Stomach (tissue), 19 donors: ENCODE results near the gene USP16. TPM values are rescaled to one million over a fixed set of nuclear protein-coding genes. Genes with fewer than 3 reads are reported as not detected.

ENCODE experiments used
- DNase-seq, 2 donors: peaks; one replicate each; pipeline versions ENCODE4 v3.0.0 to v3.0.0-alpha.2; 2013 to 2019
- H3K27ac ChIP-seq, 5 donors: fragments of 200-600 bp in 4 of 5; sonication (generic) in 4 of 5; one replicate each; pipeline ENCODE4 v1.5.1; 2013 to 2019; ENCODE audit warnings: mild to moderate bottlenecking in 1 of 5, moderate library complexity in 1 of 5
- H3K27me3 ChIP-seq, 3 donors: fragments of 200-600 bp; sonication (generic); one replicate each; pipeline ENCODE4 v1.5.1; 2017 to 2019; ENCODE audit warnings: mixed run types in 1 of 3
- H3K36me3 ChIP-seq, 4 donors: fragments of 200-600 bp; sonication (generic); 1 replicate in 3 of 4; 2 replicates in 1 of 4; pipeline ENCODE4 v1.5.1; 2016 to 2019
- H3K4me1 ChIP-seq, 4 donors: fragments of 200-600 bp; sonication (generic); one replicate each; pipeline ENCODE4 v1.5.1; 2016 to 2019
- H3K4me3 ChIP-seq, 4 donors: fragments of 200-600 bp; sonication (generic) in 3 of 4; one replicate each; pipeline ENCODE4 v1.5.1; 2016 to 2019; ENCODE audit warnings: mild to moderate bottlenecking in 1 of 4
- H3K9me3 ChIP-seq, 4 donors: fragments of 200-600 bp; sonication (generic); one replicate each; pipeline ENCODE4 v1.5.1; 2016 to 2019
- EP300 ChIP-seq: sonication (generic); formaldehyde crosslinking; IDR thresholded peaks from one replicate; pipeline ENCODE4 v1.6.1; 2017; ENCODE audit warnings: antibody characterized with exemption
- POLR2A ChIP-seq, 4 donors: fragments of 450-650 bp; IDR thresholded peaks; one replicate each; pipeline ENCODE4 v1.6.1; 2016; ENCODE audit warnings: antibody characterized with exemption in 4 of 4, control low read depth in 2 of 4, mild to moderate bottlenecking in 1 of 4, moderate library complexity in 1 of 4
- POLR2AphosphoS5 ChIP-seq, 3 donors: sonication (generic); formaldehyde crosslinking; IDR thresholded peaks; one replicate each; pipeline ENCODE4 v1.6.1; 2016; ENCODE audit warnings: antibody characterized with exemption in 3 of 3
- WGBS, 5 donors: extraction: QIAGEN DNeasy Blood & Tissue Kit in 3 of 5; methylation state at CpG; one replicate each; pipeline versions ENCODE4 v1.1.5 to v1.1.7; 2013 to 2018; 5-methylcytosine and 5-hydroxymethylcytosine counted together
- intact Hi-C: fragments of 100-400 bp; cut with DNase I; formaldehyde crosslinking; loops from one replicate; pipeline ENCODE4 v1.15.1; 2023; ENCODE audit warnings: low total_unique reads
- long read RNA-seq, 10 donors: transcript quantifications; one replicate each; lab custom pipeline, GENCODE V29; 2026
- polyA plus RNA-seq, 3 donors: library from polyadenylated mRNA; stranded (reverse); fragments of 200-250 nt; gene quantifications; one replicate each; pipeline ENCODE4 v1.2.3, GENCODE V29; 2013
- total RNA-seq, 5 donors: library from RNA; depleted of rRNA; stranded (reverse); fragments of >200 nt; gene quantifications; one replicate each; pipeline versions ENCODE4 v1.1.0 to v1.2.3, GENCODE V29; 2014 to 2016
- TF ChIP-seq, protein P1 (sequence below), 7 experiments: fragments of 450-650 bp in 4 of 7; fragments of 200-600 bp in 3 of 7; sonication (generic) in 3 of 7; IDR thresholded peaks; one replicate each; pipeline ENCODE4 v1.5.1; 2016 to 2019; ENCODE audit warnings: antibody characterized with exemption in 7 of 7, control low read depth in 2 of 7, mild to moderate bottlenecking in 1 of 7
- donor health status: healthy with polysubstance abuse.
- donor health status: Bipolar disorder and iron deficiency.
- donor health status: healthy.

Gene USP16
- total RNA-seq = 10 to 100 TPM in 4 of 5 donors, 1 to 10 TPM in 1; 9.3 to 54.5 (median 37.7) TPM
- 10 to 100 TPM; 17.9 to 35.6 (median 22.7) TPM for polyA plus RNA-seq
- long read RNA-seq, donor 1, partial matches to known transcripts = 0 of 1 reads
- long read RNA-seq, donor 1, other reads (novel, unspliced or antisense) = 0 of 1 reads
- long read RNA-seq, donor 2, partial matches to known transcripts = 0 of 2 reads
- long read RNA-seq, donor 2, other reads (novel, unspliced or antisense) = 0 of 2 reads
- long read RNA-seq, donor 3, partial matches to known transcripts = 0 of 1 reads
- long read RNA-seq, donor 3, other reads (novel, unspliced or antisense) = 0 of 1 reads
- long read RNA-seq, donor 4 = 0 reads
- long read RNA-seq, donor 5, partial matches to known transcripts = 0 of 1 reads
- long read RNA-seq, donor 5, other reads (novel, unspliced or antisense) = 0 of 1 reads
- long read RNA-seq, donor 6, partial matches to known transcripts = 0 of 6 reads
- long read RNA-seq, donor 6, other reads (novel, unspliced or antisense) = 0 of 6 reads
- long read RNA-seq, donor 7, partial matches to known transcripts = 0 of 2 reads
- long read RNA-seq, donor 7, other reads (novel, unspliced or antisense) = 0 of 2 reads
- long read RNA-seq, donor 8, partial matches to known transcripts = 0 of 1 reads
- long read RNA-seq, donor 8, other reads (novel, unspliced or antisense) = 0 of 1 reads
- long read RNA-seq, donor 9, partial matches to known transcripts = 0 of 1 reads
- long read RNA-seq, donor 9, other reads (novel, unspliced or antisense) = 0 of 1 reads
- long read RNA-seq, donor 10 = 0 reads

DNA sequence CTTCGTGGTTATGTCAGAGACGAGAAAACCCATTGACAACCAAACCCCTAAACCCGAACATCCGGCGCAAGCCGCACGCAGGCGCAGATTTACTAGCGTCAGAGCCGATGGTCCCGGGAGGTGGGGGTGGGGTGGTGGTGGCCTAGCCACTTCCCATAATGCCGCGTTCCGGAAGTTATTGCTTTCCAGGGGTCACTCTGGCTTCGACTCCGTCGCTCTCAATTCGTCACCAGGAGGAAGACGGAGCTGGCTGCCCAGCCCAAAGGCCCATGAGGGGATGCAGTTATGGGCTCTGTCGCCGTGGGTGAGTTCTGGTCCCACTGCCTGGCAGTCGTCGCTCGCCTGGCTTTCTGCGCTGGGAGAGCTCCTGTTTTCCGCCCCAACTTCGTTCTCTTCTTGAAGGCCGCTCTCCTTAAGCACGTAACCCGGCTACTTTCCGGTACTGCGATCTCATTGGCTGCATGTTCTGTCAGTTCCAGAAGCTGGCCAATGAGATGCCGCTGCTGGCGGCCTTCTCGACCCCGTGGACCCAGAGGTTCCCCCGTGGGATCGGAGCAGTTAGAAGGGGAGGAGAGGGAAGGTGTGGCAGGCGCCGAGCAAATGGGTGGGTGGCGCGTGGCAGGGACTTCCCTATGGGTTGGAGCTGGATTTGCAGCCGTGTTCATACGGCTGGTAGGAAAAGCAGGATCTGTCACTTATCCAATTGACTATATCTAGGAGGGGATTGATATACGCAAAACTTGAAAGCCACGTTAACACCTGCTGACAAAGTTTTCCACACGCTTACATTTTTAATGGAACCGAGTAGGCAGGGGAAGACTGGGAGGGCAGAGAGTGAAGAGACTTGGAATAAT is at the start of gene USP16:
Gene USP16 (plus strand): TSS at position 195 of the 854 bp plus-strand sequence. CDS start 3,246 bp downstream, outside the sequence.
- no peaks in the 10 kb centered on the region for H3K27me3 ChIP-seq
- peak within 1 kb of the TSS; percentile 95 to 99 (median 97) for H3K27ac ChIP-seq
- H3K9me3 ChIP-seq = no peaks in the 10 kb centered on the region
- no peak for TF ChIP-seq POLR2A (IDR thresholded peaks at IDR 0.05)
- TF ChIP-seq, protein P1, sequence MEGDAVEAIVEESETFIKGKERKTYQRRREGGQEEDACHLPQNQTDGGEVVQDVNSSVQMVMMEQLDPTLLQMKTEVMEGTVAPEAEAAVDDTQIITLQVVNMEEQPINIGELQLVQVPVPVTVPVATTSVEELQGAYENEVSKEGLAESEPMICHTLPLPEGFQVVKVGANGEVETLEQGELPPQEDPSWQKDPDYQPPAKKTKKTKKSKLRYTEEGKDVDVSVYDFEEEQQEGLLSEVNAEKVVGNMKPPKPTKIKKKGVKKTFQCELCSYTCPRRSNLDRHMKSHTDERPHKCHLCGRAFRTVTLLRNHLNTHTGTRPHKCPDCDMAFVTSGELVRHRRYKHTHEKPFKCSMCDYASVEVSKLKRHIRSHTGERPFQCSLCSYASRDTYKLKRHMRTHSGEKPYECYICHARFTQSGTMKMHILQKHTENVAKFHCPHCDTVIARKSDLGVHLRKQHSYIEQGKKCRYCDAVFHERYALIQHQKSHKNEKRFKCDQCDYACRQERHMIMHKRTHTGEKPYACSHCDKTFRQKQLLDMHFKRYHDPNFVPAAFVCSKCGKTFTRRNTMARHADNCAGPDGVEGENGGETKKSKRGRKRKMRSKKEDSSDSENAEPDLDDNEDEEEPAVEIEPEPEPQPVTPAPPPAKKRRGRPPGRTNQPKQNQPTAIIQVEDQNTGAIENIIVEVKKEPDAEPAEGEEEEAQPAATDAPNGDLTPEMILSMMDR (IDR thresholded peaks at IDR 0.05) = peak in 1 of 7 experiments; percentile 31
- TF ChIP-seq EP300 = peak; percentile 11
- TF ChIP-seq POLR2AphosphoS5 (IDR thresholded peaks at IDR 0.05) = peak; percentile 61 to 75 (median 63)
- peak; percentile 95 to 99 for DNase-seq
- WGBS, 5 donors = 0 to 1% (median 1%) methylated on average over 40 to 48 of the region's 48 CpGs
- peak within 1 kb of the TSS; percentile 60 to 72 (median 63) for H3K4me3 ChIP-seq
- H3K36me3 ChIP-seq = peaks cover 4 to 17% (median 15%) of the 10 kb centered on the region in 4 donors
- intact Hi-C loops = no loop called here
- peaks cover 15 to 45% (median 25%) of the 10 kb centered on the region in 4 donors for H3K4me1 ChIP-seq

DNA sequence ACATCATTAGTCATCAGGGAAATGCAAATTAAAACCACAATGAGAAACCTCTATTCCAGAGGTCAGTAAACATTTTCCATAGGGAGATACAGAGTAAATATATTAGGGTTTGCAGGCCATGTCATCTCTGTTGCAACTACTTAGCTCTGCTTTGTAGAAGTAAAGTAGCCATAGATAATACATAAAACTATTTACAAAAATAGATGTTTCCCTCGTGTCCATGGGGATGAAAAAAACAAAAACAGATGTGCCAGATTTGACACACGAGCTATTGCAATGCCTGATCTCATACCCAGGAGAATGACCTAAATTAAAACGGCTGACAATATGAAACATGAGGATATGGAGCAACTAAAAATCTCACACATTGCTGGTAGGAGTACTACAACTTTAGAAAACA is 49.1 kb upstream of the USP16 start:
- Histone ChIP-seq H3K9me3 (no peaks in the 10 kb centered on the region), H3K4me1 (no peaks in the 10 kb centered on the region), H3K36me3 (peaks cover 23 to 94% (median 90%) of the 10 kb centered on the region in 4 donors), H3K4me3 (no peak overlapping the region), H3K27ac (no peak overlapping the region), H3K27me3 (no peaks in the 10 kb centered on the region)
- TF ChIP-seq, protein P1 (IDR thresholded peaks at IDR 0.05) = no peak
- TF ChIP-seq POLR2A (IDR thresholded peaks at IDR 0.05) (no peak), EP300 (no peak), POLR2AphosphoS5 (IDR thresholded peaks at IDR 0.05) (no peak)
- no peak for DNase-seq
- 67 to 78% (median 73%) methylated on average over 3 of the region's 3 CpGs for WGBS, 5 donors
- intact Hi-C loops = no loop called here

- DNase-seq = no peak
- Histone ChIP-seq H3K36me3 (peaks cover 23 to 100% (median 97%) of the 10 kb centered on the region in 4 donors), H3K27ac (no peak overlapping the region), H3K4me3 (no peak overlapping the region), H3K4me1 (no peaks in the 10 kb centered on the region), H3K27me3 (no peaks in the 10 kb centered on the region), H3K9me3 (no peaks in the 10 kb centered on the region)
- WGBS, 5 donors = 79 to 97% (median 94%) methylated on average over 1 of the region's 1 CpG
- intact Hi-C loops = no loop called here
- no peak for TF ChIP-seq POLR2A (IDR thresholded peaks at IDR 0.05)
- no peak for TF ChIP-seq EP300
- TF ChIP-seq, protein P1 (IDR thresholded peaks at IDR 0.05) = no peak
- TF ChIP-seq POLR2AphosphoS5 (IDR thresholded peaks at IDR 0.05) = no peak
Observed at GRCh38 chr21:28979092-28979491, 45.4 kb upstream of the USP16 start.

DNA sequence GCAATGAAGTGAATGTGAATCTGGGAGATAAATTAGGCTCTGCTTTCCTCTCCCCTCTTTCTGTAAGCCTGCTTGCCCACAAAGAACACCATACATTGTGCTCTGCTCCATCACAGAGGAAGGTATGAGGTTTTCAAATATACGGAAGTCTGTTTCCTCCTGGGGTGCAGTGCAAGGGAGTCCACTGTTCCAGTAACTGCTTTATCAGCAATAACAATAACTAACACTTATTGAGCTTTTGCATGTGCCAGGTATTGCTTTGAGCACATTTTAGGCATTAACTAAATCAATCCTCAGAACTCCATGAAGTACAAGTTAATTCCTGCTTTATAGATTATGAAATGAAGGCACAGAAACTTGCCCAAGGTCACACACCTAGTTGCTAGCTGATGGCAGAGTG is 41.8 kb upstream of the USP16 start:
- TF ChIP-seq POLR2A (IDR thresholded peaks at IDR 0.05) (no peak), EP300 (no peak), POLR2AphosphoS5 (IDR thresholded peaks at IDR 0.05) (no peak)
- Histone ChIP-seq H3K27me3 (no peaks in the 10 kb centered on the region), H3K4me3 (no peak overlapping the region), H3K9me3 (no peaks in the 10 kb centered on the region), H3K4me1 (peaks cover 0 to 13% (median 5%) of the 10 kb centered on the region in 4 donors), H3K36me3 (peaks cover 19 to 88% (median 86%) of the 10 kb centered on the region in 4 donors), H3K27ac (no peak overlapping the region)
- WGBS, 5 donors = 71 to 95% (median 80%) methylated on average over 1 of the region's 1 CpG
- DNase-seq = no peak
- intact Hi-C loops = no loop called here
